Panc1 (cell line): ENCODE results near the gene ZFP57.

Source experiments
- POLR2AphosphoS5 ChIP-seq: IDR thresholded peaks from 2 replicates; pipeline ENCODE4 v1.6.1; 2012; ENCODE audit warnings: mild to moderate bottlenecking, low read depth, low read length, moderate library complexity
- REST ChIP-seq, 2 experiments: IDR thresholded peaks; 2 replicates each; pipeline ENCODE4 v1.6.1; 2011 to 2012; ENCODE audit warnings: low read depth in 2 of 2, control low read depth in 1 of 2, low read length in 1 of 2, mild to moderate bottlenecking in 1 of 2, moderate library complexity in 1 of 2; ENCODE audit not compliant: insufficient read depth in 1 of 2
- SIN3A ChIP-seq: IDR thresholded peaks from 2 replicates; pipeline ENCODE4 v1.6.1; 2012; ENCODE audit warnings: low read depth, mild to moderate bottlenecking, low read length, moderate library complexity, borderline replicate concordance; ENCODE audit not compliant: insufficient read depth
- TCF7L2 ChIP-seq: IDR thresholded peaks from 2 replicates; pipeline ENCODE4 v1.6.1; 2011; ENCODE audit warnings: mild to moderate bottlenecking, low read depth, low read length, inconsistent platforms
- TF ChIP-seq, protein P1 (sequence below): fragments of 450-650 bp; IDR thresholded peaks from 2 replicates; pipeline ENCODE4 v1.5.1; 2017; ENCODE audit warnings: mild to moderate bottlenecking

DNA sequence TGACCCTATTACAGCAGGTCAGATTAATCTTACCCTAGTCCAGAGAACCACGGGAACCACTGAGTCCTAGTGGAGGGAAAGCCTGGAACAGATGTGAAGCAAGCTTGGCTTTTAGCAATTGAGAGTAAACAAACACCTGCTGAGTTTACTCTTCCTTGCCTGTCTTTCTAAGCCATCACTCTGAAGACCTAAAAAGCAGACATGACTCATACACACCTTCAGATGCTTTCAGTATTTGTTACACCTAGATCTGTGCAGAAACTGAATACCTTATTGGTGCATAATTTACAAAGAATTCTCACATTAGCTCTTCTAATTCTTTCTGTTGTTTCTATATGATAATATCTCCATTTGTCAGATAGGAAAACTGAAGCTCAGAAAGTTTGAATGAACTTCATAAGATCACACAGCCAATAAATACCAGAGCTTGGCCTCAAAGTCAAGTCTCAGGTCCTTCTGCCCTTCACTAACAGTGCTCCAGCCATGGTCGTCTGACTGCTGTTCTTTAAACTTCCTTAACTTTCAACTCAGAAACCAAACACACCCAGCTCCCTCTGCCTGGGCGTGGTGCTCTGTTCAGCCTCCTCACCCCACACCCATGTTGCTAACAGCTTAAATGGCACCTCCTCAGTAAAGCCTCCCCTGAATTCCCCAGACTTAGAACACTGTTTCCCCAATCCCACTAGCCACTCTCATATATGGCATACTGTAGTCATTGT lies 39.4 kb downstream of the ZFP57 start:
- TF ChIP-seq, protein P1, sequence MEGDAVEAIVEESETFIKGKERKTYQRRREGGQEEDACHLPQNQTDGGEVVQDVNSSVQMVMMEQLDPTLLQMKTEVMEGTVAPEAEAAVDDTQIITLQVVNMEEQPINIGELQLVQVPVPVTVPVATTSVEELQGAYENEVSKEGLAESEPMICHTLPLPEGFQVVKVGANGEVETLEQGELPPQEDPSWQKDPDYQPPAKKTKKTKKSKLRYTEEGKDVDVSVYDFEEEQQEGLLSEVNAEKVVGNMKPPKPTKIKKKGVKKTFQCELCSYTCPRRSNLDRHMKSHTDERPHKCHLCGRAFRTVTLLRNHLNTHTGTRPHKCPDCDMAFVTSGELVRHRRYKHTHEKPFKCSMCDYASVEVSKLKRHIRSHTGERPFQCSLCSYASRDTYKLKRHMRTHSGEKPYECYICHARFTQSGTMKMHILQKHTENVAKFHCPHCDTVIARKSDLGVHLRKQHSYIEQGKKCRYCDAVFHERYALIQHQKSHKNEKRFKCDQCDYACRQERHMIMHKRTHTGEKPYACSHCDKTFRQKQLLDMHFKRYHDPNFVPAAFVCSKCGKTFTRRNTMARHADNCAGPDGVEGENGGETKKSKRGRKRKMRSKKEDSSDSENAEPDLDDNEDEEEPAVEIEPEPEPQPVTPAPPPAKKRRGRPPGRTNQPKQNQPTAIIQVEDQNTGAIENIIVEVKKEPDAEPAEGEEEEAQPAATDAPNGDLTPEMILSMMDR = no peak
- TF ChIP-seq POLR2AphosphoS5 (no peak), TCF7L2 (no peak), REST (IDR thresholded peaks at IDR 0.05; ENCODE audit: insufficient read depth in 1 of 2, low read depth in 2 of 2, low read length in 1 of 2) (no peak), SIN3A (no peak)
